Measurements from ENCODE around the gene TNIK. TPM values are rescaled to one million over a fixed set of nuclear protein-coding genes. Genes with fewer than 3 reads are reported as not detected.
A peak's percentile ranks its signal among the peaks of the same experiment; 100 is the strongest.

The TNIK gene
- total and polyA plus RNA-seq, 10 of the 15 experiments (the other 5 are each of a cell fraction or from before 2014, with no cell fraction given): 13.9 to 74.3 (median 48.2) TPM

GRCh38 chr3:171187706-171188290 is 272.4 kb downstream of the TNIK start (continued):
- TF ChIP-seq IRF4 (IDR thresholded peaks at IDR 0.05; ENCODE audit: low read depth, low read length) (0 out of 2 replicates have a peak, but pooled peaks have one; percentile 29), TBL1XR1 (IDR thresholded peaks at IDR 0.05; ENCODE audit: low read depth, low read length) (no peak)

DNA sequence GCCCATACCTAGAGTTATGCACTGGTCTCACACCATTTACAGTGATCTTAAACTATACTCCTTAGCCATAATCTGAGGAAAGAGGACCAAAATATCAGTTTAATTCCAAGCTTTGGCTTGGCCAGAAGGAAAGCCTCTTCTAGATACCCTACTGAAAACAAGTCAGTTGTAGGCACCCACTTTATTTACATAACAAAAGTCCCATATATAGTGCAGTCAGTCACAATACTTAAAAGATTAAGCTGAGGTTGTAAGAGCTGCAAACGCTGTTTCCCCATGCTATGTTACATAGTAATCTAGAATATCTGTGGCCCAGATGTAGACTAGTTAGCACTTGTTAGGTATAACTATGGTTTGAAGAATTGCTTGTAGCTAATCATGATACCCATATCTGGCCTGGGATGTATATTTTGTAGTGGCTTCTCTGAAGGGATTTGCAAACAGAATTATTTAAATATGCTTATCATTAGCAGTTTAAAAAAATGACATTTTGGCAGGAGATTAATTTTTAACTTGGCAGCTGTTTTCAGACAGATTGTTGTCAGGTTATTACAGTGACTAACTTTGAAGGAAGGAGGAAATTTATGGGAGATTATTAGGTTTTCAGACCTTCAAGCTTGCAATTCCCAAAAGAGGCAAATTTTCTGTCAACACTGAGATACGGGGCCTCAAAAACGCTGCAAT is 273.2 kb downstream of the TNIK start:
- Histone ChIP-seq H3K36me3 (ENCODE audit: control insufficient read depth in 2 of 2, insufficient read depth in 2 of 2, low read length in 1 of 2) (peaks cover 5 to 24% of the 10 kb centered on the region in 2 experiments; a peak in 3 of 4 replicates), H4K20me1 (ENCODE audit: control insufficient read depth, insufficient read depth) (no peaks in the 10 kb centered on the region), H3K4me2 (ENCODE audit: control insufficient read depth, insufficient read depth) (peak overlapping the region; percentile 11; the same call in 1 of the 2 replicates), H3K9me3 (replicated peaks; ENCODE audit: control insufficient read depth, insufficient read depth, low read length) (no peaks in the 10 kb centered on the region), H3K4me3 (no peak overlapping the region), H3K27me3 (replicated peaks in 1 of 2; ENCODE audit: control insufficient read depth in 2 of 2, insufficient read depth in 2 of 2, low read length in 1 of 2) (no peaks in the 10 kb centered on the region), H3K27ac (ENCODE audit: control insufficient read depth, insufficient read depth) (peak overlapping the region; percentile 13; the same call in 1 of the 2 replicates), H3K79me2 (ENCODE audit: control insufficient read depth, insufficient read depth, low read length) (peaks cover 13% of the 10 kb centered on the region), H3K4me1 (ENCODE audit: control insufficient read depth, insufficient read depth, low read length) (peaks cover 42% of the 10 kb centered on the region), H2AFZ (ENCODE audit: control insufficient read depth, low read depth, low read length) (no peak overlapping the region), H3K9ac (ENCODE audit: control insufficient read depth, insufficient read depth, low read length) (no peak overlapping the region)
- TF ChIP-seq RAD51 (IDR thresholded peaks at IDR 0.05): no peak
- TF ChIP-seq, protein P1, sequence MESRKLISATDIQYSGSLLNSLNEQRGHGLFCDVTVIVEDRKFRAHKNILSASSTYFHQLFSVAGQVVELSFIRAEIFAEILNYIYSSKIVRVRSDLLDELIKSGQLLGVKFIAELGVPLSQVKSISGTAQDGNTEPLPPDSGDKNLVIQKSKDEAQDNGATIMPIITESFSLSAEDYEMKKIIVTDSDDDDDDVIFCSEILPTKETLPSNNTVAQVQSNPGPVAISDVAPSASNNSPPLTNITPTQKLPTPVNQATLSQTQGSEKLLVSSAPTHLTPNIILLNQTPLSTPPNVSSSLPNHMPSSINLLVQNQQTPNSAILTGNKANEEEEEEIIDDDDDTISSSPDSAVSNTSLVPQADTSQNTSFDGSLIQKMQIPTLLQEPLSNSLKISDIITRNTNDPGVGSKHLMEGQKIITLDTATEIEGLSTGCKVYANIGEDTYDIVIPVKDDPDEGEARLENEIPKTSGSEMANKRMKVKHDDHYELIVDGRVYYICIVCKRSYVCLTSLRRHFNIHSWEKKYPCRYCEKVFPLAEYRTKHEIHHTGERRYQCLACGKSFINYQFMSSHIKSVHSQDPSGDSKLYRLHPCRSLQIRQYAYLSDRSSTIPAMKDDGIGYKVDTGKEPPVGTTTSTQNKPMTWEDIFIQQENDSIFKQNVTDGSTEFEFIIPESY (IDR thresholded peaks at IDR 0.05): no peak
- no peak for TF ChIP-seq NR2F1 (conservative IDR thresholded peaks at IDR 0.05)
- no peak for TF ChIP-seq TAF1 (IDR thresholded peaks at IDR 0.05; ENCODE audit: borderline replicate concordance, low read depth, low read length)
- no peak for TF ChIP-seq CBFB (IDR thresholded peaks at IDR 0.05; ENCODE audit: low read depth)
- TF ChIP-seq, protein P2, sequence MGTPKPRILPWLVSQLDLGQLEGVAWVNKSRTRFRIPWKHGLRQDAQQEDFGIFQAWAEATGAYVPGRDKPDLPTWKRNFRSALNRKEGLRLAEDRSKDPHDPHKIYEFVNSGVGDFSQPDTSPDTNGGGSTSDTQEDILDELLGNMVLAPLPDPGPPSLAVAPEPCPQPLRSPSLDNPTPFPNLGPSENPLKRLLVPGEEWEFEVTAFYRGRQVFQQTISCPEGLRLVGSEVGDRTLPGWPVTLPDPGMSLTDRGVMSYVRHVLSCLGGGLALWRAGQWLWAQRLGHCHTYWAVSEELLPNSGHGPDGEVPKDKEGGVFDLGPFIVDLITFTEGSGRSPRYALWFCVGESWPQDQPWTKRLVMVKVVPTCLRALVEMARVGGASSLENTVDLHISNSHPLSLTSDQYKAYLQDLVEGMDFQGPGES (IDR thresholded peaks at IDR 0.05): no peak
- TF ChIP-seq, protein P3, sequence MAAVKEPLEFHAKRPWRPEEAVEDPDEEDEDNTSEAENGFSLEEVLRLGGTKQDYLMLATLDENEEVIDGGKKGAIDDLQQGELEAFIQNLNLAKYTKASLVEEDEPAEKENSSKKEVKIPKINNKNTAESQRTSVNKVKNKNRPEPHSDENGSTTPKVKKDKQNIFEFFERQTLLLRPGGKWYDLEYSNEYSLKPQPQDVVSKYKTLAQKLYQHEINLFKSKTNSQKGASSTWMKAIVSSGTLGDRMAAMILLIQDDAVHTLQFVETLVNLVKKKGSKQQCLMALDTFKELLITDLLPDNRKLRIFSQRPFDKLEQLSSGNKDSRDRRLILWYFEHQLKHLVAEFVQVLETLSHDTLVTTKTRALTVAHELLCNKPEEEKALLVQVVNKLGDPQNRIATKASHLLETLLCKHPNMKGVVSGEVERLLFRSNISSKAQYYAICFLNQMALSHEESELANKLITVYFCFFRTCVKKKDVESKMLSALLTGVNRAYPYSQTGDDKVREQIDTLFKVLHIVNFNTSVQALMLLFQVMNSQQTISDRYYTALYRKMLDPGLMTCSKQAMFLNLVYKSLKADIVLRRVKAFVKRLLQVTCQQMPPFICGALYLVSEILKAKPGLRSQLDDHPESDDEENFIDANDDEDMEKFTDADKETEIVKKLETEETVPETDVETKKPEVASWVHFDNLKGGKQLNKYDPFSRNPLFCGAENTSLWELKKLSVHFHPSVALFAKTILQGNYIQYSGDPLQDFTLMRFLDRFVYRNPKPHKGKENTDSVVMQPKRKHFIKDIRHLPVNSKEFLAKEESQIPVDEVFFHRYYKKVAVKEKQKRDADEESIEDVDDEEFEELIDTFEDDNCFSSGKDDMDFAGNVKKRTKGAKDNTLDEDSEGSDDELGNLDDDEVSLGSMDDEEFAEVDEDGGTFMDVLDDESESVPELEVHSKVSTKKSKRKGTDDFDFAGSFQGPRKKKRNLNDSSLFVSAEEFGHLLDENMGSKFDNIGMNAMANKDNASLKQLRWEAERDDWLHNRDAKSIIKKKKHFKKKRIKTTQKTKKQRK (IDR thresholded peaks at IDR 0.05; ENCODE audit: low read depth, low read length): no peak
- no peak for TF ChIP-seq ZSCAN29 (IDR thresholded peaks at IDR 0.05)
- no peak for TF ChIP-seq BACH1 (IDR thresholded peaks at IDR 0.05; ENCODE audit: borderline replicate concordance)
- no peak for TF ChIP-seq IRF4 (IDR thresholded peaks at IDR 0.05; ENCODE audit: low read depth, low read length)
- no peak for TF ChIP-seq RCOR1 (conservative IDR thresholded peaks at IDR 0.05; ENCODE audit: low read depth, low read length)
- TF ChIP-seq ESRRA (IDR thresholded peaks at IDR 0.05; ENCODE audit: low read length): no peak
- no TSS peak for BruUV-seq (replicated peaks)
- CTCF ChIA-PET: interaction anchor here (0.6 to 5.7 kb wide), 35 partner anchors 9 to 449 kb away, joined by 3 to 49 read pairs (median 4); no protein-coding TSS in a partner anchor
- ATAC-seq (no peak), DNase-seq (ENCODE audit: low read depth, low spot score) (no peak), FAIRE-seq (no peak)
- POLR2A ChIA-PET: interaction anchor here (1.4 kb wide), 1 partner anchor 168 kb away, joined by 3 read pairs; no protein-coding TSS in a partner anchor
- SMC1A ChIA-PET (ENCODE audit: uncharacterized antibody, unreplicated experiment): interaction anchor here (0.5 to 5.9 kb wide), 38 partner anchors 10 to 631 kb away, joined by 3 to 65 read pairs (median 4); partner anchors contain the start of gene TNIK
- 70% methylated on average over 3 of the region's 3 CpGs for WGBS (ENCODE audit: insufficient coverage, insufficient replicate concordance, low lambda C conversion rate, missing lambda C conversion rate)
- intact Hi-C loops (cut with micrococcal nuclease; ENCODE audit: unreplicated experiment): loop anchor here (1.0 to 10.0 kb wide), 5 partner anchors 68 to 648 kb away; partner anchors contain the start of gene TNIK
- RAD21 ChIA-PET (ENCODE audit: unreplicated experiment): interaction anchor here (0.5 to 4.8 kb wide), 17 partner anchors 9 to 379 kb away, joined by 3 to 31 read pairs (median 4); partner anchors contain the start of gene TNIK
- in situ Hi-C loops (cut with MboI): loop anchor here (5.0 kb wide), 1 partner anchor 270 kb away; no protein-coding TSS in a partner anchor

All from GM12878 (cell line).